NCI-H187 treated with DMSO at 0.1 percent for 48 hours (cell line): Measurements from ENCODE around the gene CPD.

ENCODE experiments used
- DNase-seq: peaks from one replicate; lab custom pipeline; 2025; lab: John Stamatoyannopoulos, UW

Gene CPD

DNA sequence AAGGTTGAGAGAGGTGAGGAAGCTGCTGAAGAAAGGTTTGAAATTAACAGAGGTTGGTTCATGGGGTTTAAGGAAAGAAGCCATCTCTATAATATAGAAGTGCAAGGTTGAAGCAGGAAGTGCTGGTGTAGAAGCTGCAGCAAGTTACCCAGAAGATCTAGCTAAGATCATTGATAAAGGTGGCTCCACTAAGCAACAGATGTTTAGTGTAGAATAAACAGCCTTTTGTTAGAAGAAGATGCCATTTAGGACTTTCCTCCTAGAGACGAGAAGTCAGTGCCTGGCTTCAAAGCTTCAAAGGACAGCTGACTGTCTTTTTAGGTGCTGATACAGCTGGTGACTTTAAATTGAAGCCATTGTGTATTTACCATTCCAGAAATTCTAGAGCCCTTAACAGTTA lies 127.8 kb downstream of the CPD start:
- DNase-seq = no peak

DNA sequence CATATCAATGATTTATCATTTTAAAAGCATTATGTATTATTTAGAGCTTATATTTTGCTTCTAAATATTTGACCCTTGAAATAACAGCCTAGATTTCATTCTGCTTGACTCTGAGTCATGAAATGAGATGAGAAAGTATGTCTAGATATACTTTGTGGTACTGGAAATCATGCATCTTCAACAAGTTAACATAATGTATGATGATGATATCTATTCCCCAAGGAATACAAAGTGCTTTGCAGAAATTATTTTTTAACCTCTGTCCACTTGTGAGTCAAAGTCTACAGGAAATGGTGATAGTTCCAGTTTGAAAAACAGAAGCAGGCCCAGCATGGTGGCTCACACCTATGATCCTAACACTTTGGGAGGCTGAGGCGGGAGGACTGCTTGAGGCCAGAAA lies 134.6 kb downstream of the CPD start:
- no peak for DNase-seq

GRCh38 chr17:30514895-30515596 lies 136.3 kb downstream of the CPD start:
- no peak for DNase-seq

DNA sequence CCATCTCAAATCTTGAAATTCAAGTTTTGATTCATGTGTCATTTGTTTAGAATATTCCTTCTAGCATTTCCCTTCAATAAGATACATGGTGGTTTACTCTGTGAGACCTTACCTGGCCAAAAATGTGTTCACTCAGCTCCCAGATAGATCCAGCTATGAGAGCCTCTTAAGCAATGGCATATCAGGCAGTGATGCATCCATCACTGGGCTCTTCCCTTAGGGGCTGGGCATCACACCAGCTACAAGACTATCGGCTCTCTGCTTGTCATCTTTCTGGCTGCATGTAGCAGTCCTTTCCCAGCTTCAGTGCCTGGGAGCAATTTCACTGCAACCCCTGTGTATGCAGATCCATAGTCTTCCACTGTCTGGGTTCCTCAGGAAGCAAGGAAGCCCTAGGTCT lies 139.1 kb downstream of the CPD start:
- no peak for DNase-seq

DNA sequence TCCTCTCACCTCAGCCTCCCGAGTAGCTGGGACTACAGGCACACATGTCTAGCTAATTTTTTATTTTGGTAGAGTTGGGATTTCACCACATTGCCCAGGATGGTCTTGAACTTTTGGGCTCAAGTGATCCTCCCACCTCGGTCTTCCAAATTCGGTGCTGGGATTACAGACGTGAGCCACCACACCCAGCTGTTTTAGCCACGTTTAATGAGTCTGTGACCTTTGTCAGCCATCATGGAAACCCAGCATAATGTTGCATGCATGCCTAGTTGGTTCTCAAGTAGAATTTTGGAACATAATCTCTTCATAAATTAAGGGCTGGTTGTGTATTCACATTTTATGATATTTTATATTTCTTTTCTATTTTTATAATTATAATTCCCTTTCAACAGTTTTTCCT lies 140.4 kb downstream of the CPD start:
- no peak for DNase-seq
